Naive thymus-derived CD8-positive, alpha-beta T cell (primary cell): ENCODE data around the gene MAP7D2. TPM values are rescaled to one million over a fixed set of nuclear protein-coding genes. Genes with fewer than 3 reads are reported as not detected.

Experiments used
- ATAC-seq, 2 donors: fragments of 150-1000 bp; cut with Tn5 transposase in 1 of 2; sonication (Bioruptor Pico), chemical (Tn5 transposase) in 1 of 2; 1 replicate in 1 of 2; 2 replicates in 1 of 2; pipeline ENCODE4 v1.10.0; 2021; ENCODE audit warnings: mild to moderate bottlenecking in 2 of 2, moderate library complexity in 2 of 2
- POLR2A ChIA-PET: fragments of 350-600 bp; sonication (Branson Sonifier 250); formaldehyde crosslinking; loops from one replicate; lab custom pipeline; 2021; ENCODE audit warnings: antibody characterized with exemption; lab: Charles Lee
- DNase-seq, 10 donors: peaks; one replicate each; pipeline versions ENCODE4 v3.0.0 to v3.0.0-alpha.2; 2020 to 2022
- H3K27ac Mint-ChIP-seq, 10 donors: one replicate each; pipeline ENCODE4 v1.8.0; 2020 to 2022; ENCODE audit warnings: mild to moderate bottlenecking in 10 of 10, mixed read lengths in 10 of 10, moderate library complexity in 4 of 10, inconsistent platforms in 1 of 10
- H3K27me3 Mint-ChIP-seq, 5 donors: one replicate each; pipeline ENCODE4 v1.8.0; 2021 to 2022; ENCODE audit warnings: mixed read lengths in 5 of 5
- H3K36me3 Mint-ChIP-seq, 3 donors: one replicate each; pipeline ENCODE4 v1.8.0; 2020 to 2022; ENCODE audit warnings: mixed read lengths in 3 of 3, mild to moderate bottlenecking in 2 of 3, inconsistent platforms in 1 of 3
- H3K4me1 Mint-ChIP-seq, 4 donors: one replicate each; pipeline ENCODE4 v1.8.0; 2021 to 2022; ENCODE audit warnings: mixed read lengths in 4 of 4
- H3K4me3 Mint-ChIP-seq, 10 donors: one replicate each; pipeline ENCODE4 v1.8.0; 2020 to 2022; ENCODE audit warnings: mild to moderate bottlenecking in 10 of 10, mixed read lengths in 10 of 10, moderate library complexity in 6 of 10, inconsistent platforms in 1 of 10
- H3K9me3 Mint-ChIP-seq, 9 donors: one replicate each; pipeline ENCODE4 v1.8.0; 2020 to 2022; ENCODE audit warnings: mixed read lengths in 9 of 9, mild to moderate bottlenecking in 3 of 9, inconsistent platforms in 1 of 9, moderate library complexity in 1 of 9
- polyA plus RNA-seq, 3 donors: library from polyadenylated mRNA; unstranded; fragments of 300-500 nt; fragmentation: Illumina TruSeq; gene quantifications; one replicate each; pipeline ENCODE4 v1.2.3, GENCODE V29; 2021
- total RNA-seq, 8 experiments: library from RNA in 2 of 8; stranded (reverse) in 2 of 8; gene quantifications; one replicate each; pipeline ENCODE4 v1.2.3 and lab custom pipeline; 2021 to 2026

The MAP7D2 gene
- total and polyA plus RNA-seq, 5 experiments from 2014 or later, result 0.16 TPM; not detected in 3

- peaks cover 2 to 15% (median 10%) of the 10 kb centered on the region in 4 donors for H3K4me1 Mint-ChIP-seq
- H3K36me3 Mint-ChIP-seq, result no peaks in the 10 kb centered on the region
- no peaks in the 10 kb centered on the region for H3K9me3 Mint-ChIP-seq
- POLR2A ChIA-PET, result no interaction called here
- peak overlapping the region in 3 of 10 donors; percentile 28 to 84 (median 64) for H3K27ac Mint-ChIP-seq
- no peak for DNase-seq
- peaks cover 0 to 1% (median 0%) of the 10 kb centered on the region in 5 donors for H3K27me3 Mint-ChIP-seq
- no peak for ATAC-seq
- H3K4me3 Mint-ChIP-seq, result no peak overlapping the region
Measured at GRCh38 chrX:20059467-20060128, 57.1 kb downstream of the MAP7D2 start.

- H3K36me3 Mint-ChIP-seq, result no peaks in the 10 kb centered on the region
- no peaks in the 10 kb centered on the region for H3K9me3 Mint-ChIP-seq
- H3K27me3 Mint-ChIP-seq, result peaks cover 0 to 1% (median 0%) of the 10 kb centered on the region in 5 donors
- POLR2A ChIA-PET, result no interaction called here
- ATAC-seq (no peak), DNase-seq (no peak)
- peaks cover 2 to 15% (median 10%) of the 10 kb centered on the region in 4 donors for H3K4me1 Mint-ChIP-seq
- no peak overlapping the region for H3K4me3 Mint-ChIP-seq
- no peak overlapping the region for H3K27ac Mint-ChIP-seq
Measured at GRCh38 chrX:20057479-20057878, 59.2 kb downstream of the MAP7D2 start.

GRCh38 chrX:20056704-20057103, 60.0 kb downstream of the MAP7D2 start:
- Mint-ChIP-seq H3K27ac (peak overlapping the region in 1 of 10 donors; percentile 22), H3K36me3 (no peaks in the 10 kb centered on the region), H3K4me1 (peaks cover 2 to 12% (median 7%) of the 10 kb centered on the region in 4 donors), H3K9me3 (no peaks in the 10 kb centered on the region), H3K4me3 (no peak overlapping the region), H3K27me3 (peaks cover 0 to 1% (median 0%) of the 10 kb centered on the region in 5 donors)
- ATAC-seq (no peak), DNase-seq (no peak)
- POLR2A ChIA-PET, result no interaction called here

- no peak for DNase-seq
- Mint-ChIP-seq H3K4me1 (no peaks in the 10 kb centered on the region), H3K4me3 (no peak overlapping the region), H3K27ac (no peak overlapping the region), H3K9me3 (no peaks in the 10 kb centered on the region), H3K36me3 (no peaks in the 10 kb centered on the region), H3K27me3 (peaks cover 0 to 1% (median 0%) of the 10 kb centered on the region in 5 donors)
- POLR2A ChIA-PET, result no interaction called here
- ATAC-seq, result no peak
Measured at GRCh38 chrX:20053537-20053936, 63.2 kb downstream of the MAP7D2 start.

GRCh38 chrX:20046864-20047263, 69.8 kb downstream of the MAP7D2 start:
- DNase-seq (no peak), ATAC-seq (no peak)
- POLR2A ChIA-PET, result no interaction called here
- Mint-ChIP-seq H3K9me3 (no peaks in the 10 kb centered on the region), H3K4me3 (no peak overlapping the region), H3K27me3 (no peaks in the 10 kb centered on the region), H3K4me1 (no peaks in the 10 kb centered on the region), H3K27ac (no peak overlapping the region), H3K36me3 (no peaks in the 10 kb centered on the region)

GRCh38 chrX:20046223-20046622, 70.5 kb downstream of the MAP7D2 start:
- H3K36me3 Mint-ChIP-seq, result no peaks in the 10 kb centered on the region
- H3K9me3 Mint-ChIP-seq, result no peaks in the 10 kb centered on the region
- H3K27ac Mint-ChIP-seq, result no peak overlapping the region
- no peak for ATAC-seq
- no peak for DNase-seq
- H3K27me3 Mint-ChIP-seq, result no peaks in the 10 kb centered on the region
- POLR2A ChIA-PET, result no interaction called here
- no peak overlapping the region for H3K4me3 Mint-ChIP-seq
- H3K4me1 Mint-ChIP-seq, result no peaks in the 10 kb centered on the region

- Mint-ChIP-seq H3K9me3 (no peaks in the 10 kb centered on the region), H3K4me1 (no peaks in the 10 kb centered on the region), H3K27ac (no peak overlapping the region), H3K36me3 (peaks cover 0 to 9% (median 0%) of the 10 kb centered on the region in 3 donors), H3K4me3 (no peak overlapping the region), H3K27me3 (no peaks in the 10 kb centered on the region)
- POLR2A ChIA-PET, result no interaction called here
- ATAC-seq (no peak), DNase-seq (no peak)
Measured at GRCh38 chrX:20042221-20042620, 74.5 kb downstream of the MAP7D2 start.

GRCh38 chrX:20038966-20039365, 77.7 kb downstream of the MAP7D2 start:
- ATAC-seq (no peak), DNase-seq (no peak)
- Mint-ChIP-seq H3K27me3 (no peaks in the 10 kb centered on the region), H3K9me3 (no peaks in the 10 kb centered on the region), H3K36me3 (peaks cover 0 to 9% (median 0%) of the 10 kb centered on the region in 3 donors), H3K4me1 (no peaks in the 10 kb centered on the region), H3K27ac (no peak overlapping the region), H3K4me3 (no peak overlapping the region)
- POLR2A ChIA-PET, result no interaction called here

- H3K36me3 Mint-ChIP-seq, result peaks cover 0 to 13% (median 0%) of the 10 kb centered on the region in 3 donors
- H3K27ac Mint-ChIP-seq, result no peak overlapping the region
- DNase-seq, result no peak
- ATAC-seq, result no peak
- no peak overlapping the region for H3K4me3 Mint-ChIP-seq
- H3K27me3 Mint-ChIP-seq, result no peaks in the 10 kb centered on the region
- no peaks in the 10 kb centered on the region for H3K4me1 Mint-ChIP-seq
- no peaks in the 10 kb centered on the region for H3K9me3 Mint-ChIP-seq
- POLR2A ChIA-PET, result no interaction called here
Measured at GRCh38 chrX:20037186-20037585, 79.5 kb downstream of the MAP7D2 start.

- DNase-seq (no peak), ATAC-seq (no peak)
- Mint-ChIP-seq H3K4me3 (no peak overlapping the region), H3K9me3 (no peaks in the 10 kb centered on the region), H3K27me3 (no peaks in the 10 kb centered on the region), H3K36me3 (peaks cover 0 to 4% (median 0%) of the 10 kb centered on the region in 3 donors), H3K4me1 (peaks cover 0 to 26% (median 18%) of the 10 kb centered on the region in 4 donors), H3K27ac (no peak overlapping the region)
- POLR2A ChIA-PET, result no interaction called here
Measured at GRCh38 chrX:20032201-20032600, 84.5 kb downstream of the MAP7D2 start.

- ATAC-seq (no peak), DNase-seq (no peak)
- no peaks in the 10 kb centered on the region for H3K9me3 Mint-ChIP-seq
- peaks cover 0 to 7% (median 0%) of the 10 kb centered on the region in 3 donors for H3K36me3 Mint-ChIP-seq
- peak overlapping the region in 2 of 10 donors; percentile 7 to 9 for H3K4me3 Mint-ChIP-seq
- POLR2A ChIA-PET, result no interaction called here
- peak overlapping the region in 4 of 10 donors; percentile 33 to 64 (median 46) for H3K27ac Mint-ChIP-seq
- H3K4me1 Mint-ChIP-seq, result peaks cover 2 to 29% (median 18%) of the 10 kb centered on the region in 4 donors
- H3K27me3 Mint-ChIP-seq, result no peaks in the 10 kb centered on the region
Measured at GRCh38 chrX:20029728-20030127, 87.0 kb downstream of the MAP7D2 start.

GRCh38 chrX:20028588-20028987, 88.1 kb downstream of the MAP7D2 start:
- no peaks in the 10 kb centered on the region for H3K27me3 Mint-ChIP-seq
- DNase-seq (no peak), ATAC-seq (peak in 1 of 2 donors; percentile 23)
- H3K36me3 Mint-ChIP-seq, result peaks cover 0 to 14% (median 0%) of the 10 kb centered on the region in 3 donors
- peak overlapping the region in 3 of 10 donors; percentile 4 to 43 (median 43) for H3K4me3 Mint-ChIP-seq
- H3K9me3 Mint-ChIP-seq, result no peaks in the 10 kb centered on the region
- H3K4me1 Mint-ChIP-seq, result peaks cover 2 to 29% (median 18%) of the 10 kb centered on the region in 4 donors
- POLR2A ChIA-PET, result no interaction called here
- H3K27ac Mint-ChIP-seq, result peak overlapping the region in 3 of 10 donors; percentile 25 to 64 (median 54)

- peaks cover 0 to 24% (median 0%) of the 10 kb centered on the region in 3 donors for H3K36me3 Mint-ChIP-seq
- H3K9me3 Mint-ChIP-seq, result peaks cover 0 to 4% (median 0%) of the 10 kb centered on the region in 9 donors
- POLR2A ChIA-PET, result no interaction called here
- peaks cover 0 to 4% (median 0%) of the 10 kb centered on the region in 5 donors for H3K27me3 Mint-ChIP-seq
- no peak for DNase-seq
- peak overlapping the region in 1 of 10 donors; percentile 5 for H3K4me3 Mint-ChIP-seq
- H3K4me1 Mint-ChIP-seq, result peaks cover 2 to 27% (median 18%) of the 10 kb centered on the region in 4 donors
- no peak overlapping the region for H3K27ac Mint-ChIP-seq
- no peak for ATAC-seq
Measured at GRCh38 chrX:20026278-20026677, 90.4 kb downstream of the MAP7D2 start.
